ENCODE data around the gene GSAP. TPM values are rescaled to one million over a fixed set of nuclear protein-coding genes. Genes with fewer than 3 reads are reported as not detected.

GSAP gene
- polyA plus RNA-seq, 1 of the 3 experiments (the other 2 are of a cell fraction) = 5.9 TPM

GRCh38 chr7:77416621-77417371 lies 647 bp upstream of the GSAP start:
- Histone ChIP-seq H3K79me2 (ENCODE audit: insufficient read depth) (no peaks in the 10 kb centered on the region), H3K4me3 (ENCODE audit: low read depth in 2 of 2, low read length in 1 of 2) (peak overlapping the region; percentile 64 to 79), H3K27me3 (ENCODE audit: insufficient read depth) (no peaks in the 10 kb centered on the region), H2AFZ (ENCODE audit: low read depth) (peak overlapping the region; percentile 87), H3K4me2 (peak overlapping the region; percentile 83), H3K4me1 (ENCODE audit: control insufficient read depth in 1 of 2, insufficient read depth in 2 of 2, low read depth in 1 of 2, low read length in 1 of 2) (peaks cover 0 to 12% of the 10 kb centered on the region in 2 experiments; a peak in 2 of 4 replicates), H3K9ac (peak overlapping the region; percentile 69), H3K9me2 (no peaks in the 10 kb centered on the region), H3K36me3 (replicated peaks in 1 of 2; ENCODE audit: control insufficient read depth in 1 of 2, insufficient read depth in 2 of 2, low read length in 1 of 2) (no peaks in the 10 kb centered on the region), H3F3A (replicated peaks; ENCODE audit: insufficient read depth) (no peaks in the 10 kb centered on the region), H3K27ac (ENCODE audit: low read depth in 2 of 2, low read length in 1 of 2) (peak overlapping the region in 1 of 2 experiments; percentile 77; a peak in 2 of 4 replicates), H4K20me1 (ENCODE audit: insufficient read depth) (no peaks in the 10 kb centered on the region), H3K9me3 (no peaks in the 10 kb centered on the region)
- ChIA-PET POLR2A (interaction anchor here (0.8 to 2.2 kb wide), 5 partner anchors 9 to 119 kb away, joined by 3 to 12 read pairs (median 4); no protein-coding TSS in a partner anchor), CTCF (interaction anchor here (0.6 to 4.4 kb wide), 6 partner anchors 9 to 217 kb away, joined by 3 to 18 read pairs (median 8); no protein-coding TSS in a partner anchor)
- TF ChIP-seq MXI1 (IDR thresholded peaks at IDR 0.05; ENCODE audit: low read depth, low read length) (no peak), TAF1 (IDR thresholded peaks at IDR 0.05; ENCODE audit: borderline replicate concordance, low read depth, low read length) (no peak), SMC3 (IDR thresholded peaks at IDR 0.05; ENCODE audit: low read depth, low read length) (peak; percentile 17), GATA2 (CRISPR knock-in tag; IDR thresholded peaks at IDR 0.05) (no peak), RCOR1 (IDR thresholded peaks at IDR 0.05; ENCODE audit: low read length) (no peak), GABPA (IDR thresholded peaks at IDR 0.05; ENCODE audit: low read depth) (no peak), YY1 (IDR thresholded peaks at IDR 0.05; ENCODE audit: low read depth) (no peak), RAD21 (IDR thresholded peaks at IDR 0.05; ENCODE audit: low read length) (0 out of 2 replicates have a peak, but pooled peaks have one; percentile 5), NFIC (IDR thresholded peaks at IDR 0.05; ENCODE audit: borderline replicate concordance) (no peak)
- TF ChIP-seq, protein P1, sequence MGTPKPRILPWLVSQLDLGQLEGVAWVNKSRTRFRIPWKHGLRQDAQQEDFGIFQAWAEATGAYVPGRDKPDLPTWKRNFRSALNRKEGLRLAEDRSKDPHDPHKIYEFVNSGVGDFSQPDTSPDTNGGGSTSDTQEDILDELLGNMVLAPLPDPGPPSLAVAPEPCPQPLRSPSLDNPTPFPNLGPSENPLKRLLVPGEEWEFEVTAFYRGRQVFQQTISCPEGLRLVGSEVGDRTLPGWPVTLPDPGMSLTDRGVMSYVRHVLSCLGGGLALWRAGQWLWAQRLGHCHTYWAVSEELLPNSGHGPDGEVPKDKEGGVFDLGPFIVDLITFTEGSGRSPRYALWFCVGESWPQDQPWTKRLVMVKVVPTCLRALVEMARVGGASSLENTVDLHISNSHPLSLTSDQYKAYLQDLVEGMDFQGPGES (IDR thresholded peaks at IDR 0.05; ENCODE audit: low read depth, low read length) = no peak
- DNase-seq = peak; percentile 23
- whole genome bisulfite sequencing (ENCODE audit: low lambda C conversion rate) = 78% methylated on average over 15 of the region's 20 CpGs

GRCh38 chr7:77415476-77415822 lies 700 bp downstream of the GSAP start:
- CTCF ChIA-PET = interaction anchor here (0.5 to 4.4 kb wide), 9 partner anchors 9 to 1687 kb away, joined by 3 to 17 read pairs (median 4); no protein-coding TSS in a partner anchor
- Histone ChIP-seq H3K36me3 (replicated peaks in 1 of 2; ENCODE audit: control insufficient read depth in 1 of 2, insufficient read depth in 2 of 2, low read length in 1 of 2) (no peaks in the 10 kb centered on the region), H3K9ac (peak overlapping the region; percentile 69), H3F3A (replicated peaks; ENCODE audit: insufficient read depth) (no peaks in the 10 kb centered on the region), H3K9me2 (no peaks in the 10 kb centered on the region), H3K79me2 (ENCODE audit: insufficient read depth) (no peaks in the 10 kb centered on the region), H4K20me1 (ENCODE audit: insufficient read depth) (no peaks in the 10 kb centered on the region), H3K27ac (ENCODE audit: low read depth in 2 of 2, low read length in 1 of 2) (peak overlapping the region in 1 of 2 experiments; percentile 77; a peak in 2 of 4 replicates), H3K9me3 (no peaks in the 10 kb centered on the region), H2AFZ (ENCODE audit: low read depth) (peak overlapping the region; percentile 87), H3K4me1 (ENCODE audit: control insufficient read depth in 1 of 2, insufficient read depth in 2 of 2, low read depth in 1 of 2, low read length in 1 of 2) (peaks cover 0 to 12% of the 10 kb centered on the region in 2 experiments; a peak in 3 of 4 replicates), H3K4me2 (peak overlapping the region; percentile 83), H3K27me3 (ENCODE audit: insufficient read depth) (no peaks in the 10 kb centered on the region), H3K4me3 (ENCODE audit: low read depth in 2 of 2, low read length in 1 of 2) (peak overlapping the region; percentile 64 to 79)
- POLR2A ChIA-PET = interaction anchor here (0.6 to 2.2 kb wide), 4 partner anchors 10 to 1055 kb away, joined by 3 to 12 read pairs (median 4); no protein-coding TSS in a partner anchor
- WGBS (ENCODE audit: low lambda C conversion rate) = 36% methylated on average over 25 of the region's 25 CpGs
- no peak for DNase-seq
- TF ChIP-seq, protein P2, sequence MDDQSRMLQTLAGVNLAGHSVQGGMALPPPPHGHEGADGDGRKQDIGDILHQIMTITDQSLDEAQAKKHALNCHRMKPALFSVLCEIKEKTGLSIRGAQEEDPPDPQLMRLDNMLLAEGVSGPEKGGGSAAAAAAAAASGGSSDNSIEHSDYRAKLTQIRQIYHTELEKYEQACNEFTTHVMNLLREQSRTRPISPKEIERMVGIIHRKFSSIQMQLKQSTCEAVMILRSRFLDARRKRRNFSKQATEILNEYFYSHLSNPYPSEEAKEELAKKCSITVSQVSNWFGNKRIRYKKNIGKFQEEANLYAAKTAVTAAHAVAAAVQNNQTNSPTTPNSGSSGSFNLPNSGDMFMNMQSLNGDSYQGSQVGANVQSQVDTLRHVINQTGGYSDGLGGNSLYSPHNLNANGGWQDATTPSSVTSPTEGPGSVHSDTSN (IDR thresholded peaks at IDR 0.05) = no peak
- no peak for TF ChIP-seq FOSL2 (IDR thresholded peaks at IDR 0.05; ENCODE audit: borderline replicate concordance, low read depth)
- TF ChIP-seq JUND (IDR thresholded peaks at IDR 0.05) = no peak
- TF ChIP-seq TCF12 (IDR thresholded peaks at IDR 0.05) = no peak
- TF ChIP-seq CTCF (IDR thresholded peaks at IDR 0.05) = no peak
- TF ChIP-seq FOXJ3 (CRISPR knock-in tag; IDR thresholded peaks at IDR 0.05) = no peak
- no peak for TF ChIP-seq USF2 (IDR thresholded peaks at IDR 0.05; ENCODE audit: borderline replicate concordance, low read depth, low read length)
- TF ChIP-seq RFX5 (IDR thresholded peaks at IDR 0.05; ENCODE audit: low read length) = no peak
- no peak for TF ChIP-seq RCOR1 (IDR thresholded peaks at IDR 0.05; ENCODE audit: low read length)
